C4-2B (cell line): ENCODE data around the gene MAB21L2.

ENCODE experiments used
- ZFX ChIP-seq: fragments of 450-650 bp; IDR thresholded peaks from 2 replicates; pipeline ENCODE4 v1.6.1; 2017
- TF ChIP-seq, protein P1 (sequence below): fragments of 450-650 bp; conservative IDR thresholded peaks from 2 replicates; pipeline ENCODE4 v1.5.1; 2017; ENCODE audit warnings: mild to moderate bottlenecking

DNA sequence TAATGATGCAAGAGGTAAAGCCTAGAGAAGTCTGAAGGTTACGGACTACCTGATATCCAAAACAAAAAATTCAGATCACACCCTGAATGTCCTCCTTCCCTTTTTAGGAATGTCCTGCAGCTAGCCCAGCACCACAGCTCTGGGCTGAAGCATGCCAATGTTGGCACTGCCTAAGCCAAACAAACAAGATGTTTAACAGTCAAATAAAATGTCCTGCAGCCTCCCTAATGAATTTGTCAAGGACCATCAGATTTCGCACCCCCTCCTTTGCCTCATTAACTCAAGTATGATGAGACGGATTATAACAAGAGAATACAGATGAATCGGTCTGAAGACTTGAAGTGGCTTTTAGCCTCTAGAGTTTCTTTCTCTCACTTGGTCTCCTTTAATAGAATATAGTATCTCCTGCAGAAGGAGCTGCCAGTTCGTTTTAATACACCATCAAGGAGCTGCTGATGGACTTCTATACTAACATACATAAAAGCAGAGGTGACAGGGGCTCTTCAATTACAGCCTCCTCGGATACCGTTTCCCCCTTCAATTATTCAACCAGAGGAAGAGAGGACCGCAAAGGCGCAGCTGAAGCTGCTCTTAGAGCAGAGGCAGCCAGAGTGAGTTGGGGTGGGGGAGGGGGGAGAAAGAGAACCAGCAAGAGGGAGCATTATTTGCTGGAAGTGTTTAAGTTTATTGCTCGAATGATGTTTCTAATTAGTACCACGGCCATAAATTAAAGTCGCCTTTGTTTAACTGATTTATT is 3.0 kb upstream of the MAB21L2 start:
- TF ChIP-seq, protein P1, sequence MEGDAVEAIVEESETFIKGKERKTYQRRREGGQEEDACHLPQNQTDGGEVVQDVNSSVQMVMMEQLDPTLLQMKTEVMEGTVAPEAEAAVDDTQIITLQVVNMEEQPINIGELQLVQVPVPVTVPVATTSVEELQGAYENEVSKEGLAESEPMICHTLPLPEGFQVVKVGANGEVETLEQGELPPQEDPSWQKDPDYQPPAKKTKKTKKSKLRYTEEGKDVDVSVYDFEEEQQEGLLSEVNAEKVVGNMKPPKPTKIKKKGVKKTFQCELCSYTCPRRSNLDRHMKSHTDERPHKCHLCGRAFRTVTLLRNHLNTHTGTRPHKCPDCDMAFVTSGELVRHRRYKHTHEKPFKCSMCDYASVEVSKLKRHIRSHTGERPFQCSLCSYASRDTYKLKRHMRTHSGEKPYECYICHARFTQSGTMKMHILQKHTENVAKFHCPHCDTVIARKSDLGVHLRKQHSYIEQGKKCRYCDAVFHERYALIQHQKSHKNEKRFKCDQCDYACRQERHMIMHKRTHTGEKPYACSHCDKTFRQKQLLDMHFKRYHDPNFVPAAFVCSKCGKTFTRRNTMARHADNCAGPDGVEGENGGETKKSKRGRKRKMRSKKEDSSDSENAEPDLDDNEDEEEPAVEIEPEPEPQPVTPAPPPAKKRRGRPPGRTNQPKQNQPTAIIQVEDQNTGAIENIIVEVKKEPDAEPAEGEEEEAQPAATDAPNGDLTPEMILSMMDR: no peak
- TF ChIP-seq ZFX: no peak
